GM20000 (cell line): ENCODE results near the gene SUB1.
A peak's percentile ranks its signal among the peaks of the same experiment; 100 is the strongest.
"Not testable (repeated sequence)": the region's sequence is repeated elsewhere in the genome, so short reads cannot be mapped to it uniquely, and the experiment has no call there.

Experiments used
- DNase-seq: peaks from one replicate; pipeline ENCODE4 v3.0.0; 2012; ENCODE audit warnings: low spot score
- TF ChIP-seq, protein P1 (sequence below): IDR thresholded peaks from 2 replicates; pipeline ENCODE4 v1.5.1; 2012; ENCODE audit warnings: mild to moderate bottlenecking, control low read depth; ENCODE audit errors: extremely low read depth, missing control alignments

SUB1 gene

GRCh38 chr5:32571128-32571527, 14.2 kb upstream of the SUB1 start:
- TF ChIP-seq, protein P1, sequence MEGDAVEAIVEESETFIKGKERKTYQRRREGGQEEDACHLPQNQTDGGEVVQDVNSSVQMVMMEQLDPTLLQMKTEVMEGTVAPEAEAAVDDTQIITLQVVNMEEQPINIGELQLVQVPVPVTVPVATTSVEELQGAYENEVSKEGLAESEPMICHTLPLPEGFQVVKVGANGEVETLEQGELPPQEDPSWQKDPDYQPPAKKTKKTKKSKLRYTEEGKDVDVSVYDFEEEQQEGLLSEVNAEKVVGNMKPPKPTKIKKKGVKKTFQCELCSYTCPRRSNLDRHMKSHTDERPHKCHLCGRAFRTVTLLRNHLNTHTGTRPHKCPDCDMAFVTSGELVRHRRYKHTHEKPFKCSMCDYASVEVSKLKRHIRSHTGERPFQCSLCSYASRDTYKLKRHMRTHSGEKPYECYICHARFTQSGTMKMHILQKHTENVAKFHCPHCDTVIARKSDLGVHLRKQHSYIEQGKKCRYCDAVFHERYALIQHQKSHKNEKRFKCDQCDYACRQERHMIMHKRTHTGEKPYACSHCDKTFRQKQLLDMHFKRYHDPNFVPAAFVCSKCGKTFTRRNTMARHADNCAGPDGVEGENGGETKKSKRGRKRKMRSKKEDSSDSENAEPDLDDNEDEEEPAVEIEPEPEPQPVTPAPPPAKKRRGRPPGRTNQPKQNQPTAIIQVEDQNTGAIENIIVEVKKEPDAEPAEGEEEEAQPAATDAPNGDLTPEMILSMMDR = no peak
- DNase-seq = no peak

DNA sequence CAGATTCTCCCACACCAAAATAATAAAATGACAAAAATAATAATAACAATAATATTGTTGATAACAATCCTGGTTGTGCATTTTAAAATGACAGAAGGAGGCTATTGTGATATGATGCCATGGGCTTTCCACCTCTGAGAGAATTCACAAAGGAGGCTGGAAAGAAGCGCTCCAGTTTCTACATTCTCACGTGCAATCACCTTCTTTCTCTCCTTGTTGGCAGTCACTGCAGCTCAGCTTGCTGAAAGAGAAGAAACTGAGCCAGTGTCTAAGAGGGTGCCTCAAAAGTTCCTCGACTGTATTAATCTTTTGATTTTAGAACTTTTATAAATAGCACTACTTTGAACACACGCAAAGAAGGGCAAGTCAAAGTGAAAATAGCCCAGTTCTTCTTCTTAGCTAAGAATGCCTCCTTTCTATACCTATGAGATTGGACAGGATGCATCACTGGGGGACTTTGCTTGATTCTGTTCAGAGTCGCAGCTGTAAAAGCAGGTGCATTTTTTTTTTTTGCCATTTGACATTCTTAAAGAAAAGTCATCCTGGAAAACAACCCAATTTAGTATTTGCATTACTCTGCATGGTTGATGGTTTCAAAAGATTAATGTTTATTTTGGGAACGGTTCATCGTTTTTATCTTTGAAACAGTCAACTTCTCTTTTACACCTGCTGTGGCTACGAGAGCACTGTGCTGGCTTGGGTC, 12.4 kb upstream of the SUB1 start:
- DNase-seq = peak; percentile 63
- TF ChIP-seq, protein P1 = no peak

- not testable (repeated sequence) for DNase-seq
Measured at GRCh38 chr5:32573481-32573854, 11.9 kb upstream of the SUB1 start.

DNA sequence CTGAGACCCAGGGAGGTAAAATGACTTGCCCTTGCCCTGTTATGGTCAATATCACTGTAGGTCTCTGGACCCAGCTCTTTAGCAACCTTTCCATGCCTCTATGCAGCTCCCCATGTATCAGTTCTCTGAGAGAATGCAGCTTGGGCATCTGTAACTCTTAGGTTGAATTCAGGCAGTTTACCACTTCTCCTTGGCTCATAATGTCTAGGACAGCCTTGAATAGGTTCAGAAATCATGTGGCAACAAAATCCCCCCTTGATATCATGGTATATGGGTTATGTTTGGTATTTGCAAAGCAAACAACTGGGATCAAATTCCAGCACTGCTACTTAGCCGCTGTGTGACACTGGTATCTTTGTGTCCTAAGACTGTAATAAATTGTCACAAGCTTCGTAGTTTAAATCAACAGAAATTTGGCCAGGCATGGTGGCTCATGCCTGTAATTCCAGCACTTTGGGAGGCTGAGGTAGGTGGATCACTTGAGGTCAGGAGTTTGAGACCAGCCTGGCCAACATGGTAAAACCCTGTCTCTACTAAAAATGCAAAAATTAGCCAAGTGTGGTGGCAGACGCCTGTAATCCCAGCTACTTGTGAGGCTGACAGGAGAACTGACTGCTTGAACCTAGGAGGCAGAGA, 10.7 kb upstream of the SUB1 start:
- TF ChIP-seq, protein P1 = no peak
- DNase-seq = no peak

DNA sequence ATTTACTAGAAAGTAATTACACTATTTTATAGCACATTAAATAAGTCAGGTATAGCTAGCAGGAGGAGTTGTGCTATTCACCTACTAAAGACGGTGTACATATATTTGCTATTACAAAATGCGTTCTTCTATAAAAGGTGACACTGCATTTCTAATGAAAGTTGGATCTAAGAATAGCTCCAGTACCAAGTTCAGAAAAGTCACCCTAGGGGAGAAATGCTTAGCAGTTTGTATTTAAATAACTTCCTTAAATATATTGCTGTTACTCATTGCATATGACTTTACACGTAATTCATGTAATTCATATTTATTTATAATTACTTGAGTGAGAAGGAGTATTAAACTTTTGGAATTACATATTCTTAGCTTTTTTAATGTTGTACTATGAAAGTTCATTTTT, 7.0 kb upstream of the SUB1 start:
- TF ChIP-seq, protein P1 = no peak
- no peak for DNase-seq

GRCh38 chr5:32578764-32579163, 6.6 kb upstream of the SUB1 start:
- DNase-seq = no peak
- TF ChIP-seq, protein P1 = no peak

DNA sequence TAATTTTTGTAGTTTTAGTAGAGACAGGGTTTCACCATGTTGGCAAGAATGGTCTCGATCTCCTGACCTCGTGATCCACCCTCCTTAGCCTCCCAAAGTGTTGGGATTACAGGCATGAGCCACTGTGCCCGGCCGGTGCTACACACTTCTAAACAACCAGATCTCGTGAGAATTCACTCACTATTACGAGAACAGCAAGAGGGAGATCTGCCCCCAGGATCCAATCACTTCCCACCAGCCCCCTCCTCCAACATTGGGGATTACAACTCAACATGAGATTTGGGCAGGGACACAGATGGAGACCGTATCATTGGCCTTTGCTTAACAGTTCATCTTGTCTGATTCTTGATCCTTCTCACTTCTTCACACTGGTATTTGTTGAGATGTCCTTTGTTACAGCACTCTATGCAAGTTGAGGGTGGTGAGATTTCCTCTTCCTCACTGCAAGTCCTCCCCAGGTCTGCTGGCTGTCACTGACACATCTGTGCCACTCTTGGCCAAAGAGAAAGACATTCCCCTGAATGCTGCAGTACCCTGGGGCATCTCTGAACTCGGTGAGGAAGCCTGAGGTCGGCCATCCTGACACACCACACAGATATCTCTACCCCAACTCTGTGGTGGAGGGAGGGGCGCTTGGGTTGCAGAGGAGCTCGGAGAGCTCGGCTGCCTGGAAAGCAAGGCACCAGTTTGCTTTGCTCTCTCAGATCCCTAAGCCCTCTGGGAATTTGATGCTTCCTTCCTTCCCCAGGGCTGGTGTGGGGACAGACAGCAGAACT, 4.2 kb upstream of the SUB1 start:
- no peak for DNase-seq
- TF ChIP-seq, protein P1 = no peak
